Tibial nerve (tissue), 4 donors: ENCODE measurements around the gene BCAR3.

Experiments
- EP300 ChIP-seq, 2 donors: sonication (generic); formaldehyde crosslinking; IDR thresholded peaks; one replicate each; pipeline ENCODE4 v1.6.1; 2017; ENCODE audit warnings: antibody characterized with exemption in 2 of 2, mild to moderate bottlenecking in 1 of 2
- POLR2A ChIP-seq, 2 donors: fragments of 450-650 bp; IDR thresholded peaks; one replicate each; pipeline ENCODE4 v1.6.1; 2017; ENCODE audit warnings: antibody characterized with exemption in 2 of 2, mild to moderate bottlenecking in 2 of 2, moderate library complexity in 2 of 2
- TF ChIP-seq, protein P1 (sequence below), 5 experiments: fragments of 200-600 bp in 3 of 5; fragments of 450-650 bp in 2 of 5; sonication (generic) in 3 of 5; IDR thresholded peaks; one replicate each; pipeline ENCODE4 v1.5.1; 2016 to 2019; ENCODE audit warnings: antibody characterized with exemption in 5 of 5, mild to moderate bottlenecking in 3 of 5, moderate library complexity in 2 of 5

DNA sequence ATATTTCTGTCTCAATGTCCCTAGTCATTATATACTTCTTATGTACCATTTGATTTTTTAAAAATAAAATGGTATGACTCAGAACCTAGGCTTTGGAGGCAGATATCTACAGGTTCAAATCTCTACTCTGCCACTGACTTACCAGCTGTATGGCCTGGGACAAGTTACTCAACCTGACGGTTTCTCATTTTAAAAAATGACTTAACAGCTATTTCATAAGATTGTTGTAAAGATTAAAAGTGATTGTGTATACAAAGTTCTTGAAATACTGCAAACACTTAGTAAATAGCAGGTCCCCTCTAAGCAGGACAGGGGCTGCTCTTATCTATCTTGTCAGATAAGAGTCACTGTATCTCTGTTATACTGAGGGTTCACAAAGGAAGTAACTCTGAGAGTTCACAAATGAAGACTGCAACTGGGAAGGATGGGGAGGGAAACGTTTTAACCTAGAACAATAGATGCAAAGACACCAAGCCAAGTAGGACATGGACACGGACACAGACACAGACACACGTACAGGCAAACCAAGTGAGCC, 2.6 kb downstream of the BCAR3 start:
- TF ChIP-seq, protein P1, sequence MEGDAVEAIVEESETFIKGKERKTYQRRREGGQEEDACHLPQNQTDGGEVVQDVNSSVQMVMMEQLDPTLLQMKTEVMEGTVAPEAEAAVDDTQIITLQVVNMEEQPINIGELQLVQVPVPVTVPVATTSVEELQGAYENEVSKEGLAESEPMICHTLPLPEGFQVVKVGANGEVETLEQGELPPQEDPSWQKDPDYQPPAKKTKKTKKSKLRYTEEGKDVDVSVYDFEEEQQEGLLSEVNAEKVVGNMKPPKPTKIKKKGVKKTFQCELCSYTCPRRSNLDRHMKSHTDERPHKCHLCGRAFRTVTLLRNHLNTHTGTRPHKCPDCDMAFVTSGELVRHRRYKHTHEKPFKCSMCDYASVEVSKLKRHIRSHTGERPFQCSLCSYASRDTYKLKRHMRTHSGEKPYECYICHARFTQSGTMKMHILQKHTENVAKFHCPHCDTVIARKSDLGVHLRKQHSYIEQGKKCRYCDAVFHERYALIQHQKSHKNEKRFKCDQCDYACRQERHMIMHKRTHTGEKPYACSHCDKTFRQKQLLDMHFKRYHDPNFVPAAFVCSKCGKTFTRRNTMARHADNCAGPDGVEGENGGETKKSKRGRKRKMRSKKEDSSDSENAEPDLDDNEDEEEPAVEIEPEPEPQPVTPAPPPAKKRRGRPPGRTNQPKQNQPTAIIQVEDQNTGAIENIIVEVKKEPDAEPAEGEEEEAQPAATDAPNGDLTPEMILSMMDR (IDR thresholded peaks at IDR 0.05) = no peak
- no peak for TF ChIP-seq EP300 (IDR thresholded peaks at IDR 0.05)
- no peak for TF ChIP-seq POLR2A (IDR thresholded peaks at IDR 0.05)
